GM12801 (cell line): ENCODE data around the gene BRINP2.

Experiments
- TF ChIP-seq, protein P1 (sequence below): IDR thresholded peaks from one replicate; pipeline ENCODE4 v1.5.1; 2011; ENCODE audit warnings: control low read depth; ENCODE audit not compliant: insufficient read length; ENCODE audit errors: extremely low read depth

Gene BRINP2

DNA sequence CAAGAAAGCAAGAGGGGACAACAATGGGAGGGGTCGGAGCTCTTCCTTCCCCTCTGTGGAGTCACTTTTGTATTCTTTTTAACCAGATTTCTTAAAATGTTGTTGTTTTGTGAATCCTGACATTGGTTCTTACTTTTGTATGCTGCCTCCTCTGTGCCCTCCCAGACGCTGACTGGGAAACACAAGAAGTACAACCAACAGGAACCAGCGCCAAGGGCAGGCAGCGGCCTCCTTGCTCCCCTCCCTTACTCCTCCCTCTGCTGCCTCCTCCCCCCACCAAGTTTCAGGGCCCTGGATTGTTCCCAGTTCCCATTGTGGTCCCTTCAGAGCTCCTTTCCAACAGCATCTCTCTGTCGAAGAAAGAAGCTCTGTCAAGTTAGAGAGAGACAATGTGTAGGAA, 111.1 kb downstream of the BRINP2 start:
- TF ChIP-seq, protein P1, sequence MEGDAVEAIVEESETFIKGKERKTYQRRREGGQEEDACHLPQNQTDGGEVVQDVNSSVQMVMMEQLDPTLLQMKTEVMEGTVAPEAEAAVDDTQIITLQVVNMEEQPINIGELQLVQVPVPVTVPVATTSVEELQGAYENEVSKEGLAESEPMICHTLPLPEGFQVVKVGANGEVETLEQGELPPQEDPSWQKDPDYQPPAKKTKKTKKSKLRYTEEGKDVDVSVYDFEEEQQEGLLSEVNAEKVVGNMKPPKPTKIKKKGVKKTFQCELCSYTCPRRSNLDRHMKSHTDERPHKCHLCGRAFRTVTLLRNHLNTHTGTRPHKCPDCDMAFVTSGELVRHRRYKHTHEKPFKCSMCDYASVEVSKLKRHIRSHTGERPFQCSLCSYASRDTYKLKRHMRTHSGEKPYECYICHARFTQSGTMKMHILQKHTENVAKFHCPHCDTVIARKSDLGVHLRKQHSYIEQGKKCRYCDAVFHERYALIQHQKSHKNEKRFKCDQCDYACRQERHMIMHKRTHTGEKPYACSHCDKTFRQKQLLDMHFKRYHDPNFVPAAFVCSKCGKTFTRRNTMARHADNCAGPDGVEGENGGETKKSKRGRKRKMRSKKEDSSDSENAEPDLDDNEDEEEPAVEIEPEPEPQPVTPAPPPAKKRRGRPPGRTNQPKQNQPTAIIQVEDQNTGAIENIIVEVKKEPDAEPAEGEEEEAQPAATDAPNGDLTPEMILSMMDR: no peak

DNA sequence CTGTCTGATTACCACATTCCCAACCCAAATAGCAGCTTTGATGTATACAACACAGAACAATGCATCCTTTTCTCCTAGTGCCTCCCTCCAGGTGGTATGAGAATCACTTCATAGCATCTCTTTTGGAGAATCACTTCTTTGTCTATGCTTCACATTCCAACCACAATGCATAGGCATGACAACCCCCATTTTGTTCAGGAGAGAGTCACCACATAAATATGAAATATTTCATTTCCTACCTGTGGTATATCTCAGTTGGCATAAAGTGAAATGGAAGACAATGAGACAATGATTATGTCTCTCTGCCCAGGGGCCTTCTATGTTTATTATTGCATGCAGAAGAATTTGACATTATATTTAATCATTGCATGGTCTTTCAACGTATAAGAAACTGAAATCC, 112.2 kb downstream of the BRINP2 start:
- TF ChIP-seq, protein P1: no peak

DNA sequence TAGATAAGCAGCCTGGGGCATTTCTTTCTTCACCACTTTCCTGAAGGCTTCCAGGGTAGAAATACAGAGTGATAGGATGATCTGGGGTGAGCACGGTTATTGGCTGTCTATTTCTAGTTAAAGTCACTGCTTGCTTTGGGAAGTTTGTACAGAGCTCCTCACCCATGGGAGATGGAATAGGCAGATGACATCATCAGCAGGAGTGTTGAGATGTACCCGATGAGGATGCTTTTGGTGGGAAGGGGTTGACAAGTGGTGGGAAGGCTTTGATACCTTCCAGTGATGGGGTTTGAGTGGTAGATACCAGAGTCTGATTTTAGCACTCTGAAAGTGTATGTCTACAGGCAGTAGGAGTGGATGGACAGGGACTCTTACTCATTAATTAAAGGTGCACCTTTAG, 112.6 kb downstream of the BRINP2 start:
- TF ChIP-seq, protein P1: no peak

DNA sequence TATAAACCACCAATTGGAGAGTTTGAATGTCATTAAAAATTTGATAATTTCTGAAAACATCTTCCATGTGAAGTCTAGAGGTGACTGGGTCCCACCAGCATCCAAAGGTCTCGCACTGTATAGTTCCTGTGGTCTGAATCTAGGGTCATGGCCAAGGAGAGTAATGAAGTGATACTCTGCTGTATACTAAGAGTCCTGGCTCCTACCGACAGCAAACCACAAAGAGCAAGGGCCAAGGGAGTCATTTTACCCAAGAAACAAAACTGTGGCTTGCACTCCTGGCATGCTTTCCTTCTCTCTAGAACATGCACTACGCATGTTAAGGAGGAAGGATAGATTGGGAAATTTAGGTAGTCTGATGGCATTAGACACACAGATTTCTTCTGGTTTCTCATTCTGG, 115.6 kb downstream of the BRINP2 start:
- TF ChIP-seq, protein P1: no peak

DNA sequence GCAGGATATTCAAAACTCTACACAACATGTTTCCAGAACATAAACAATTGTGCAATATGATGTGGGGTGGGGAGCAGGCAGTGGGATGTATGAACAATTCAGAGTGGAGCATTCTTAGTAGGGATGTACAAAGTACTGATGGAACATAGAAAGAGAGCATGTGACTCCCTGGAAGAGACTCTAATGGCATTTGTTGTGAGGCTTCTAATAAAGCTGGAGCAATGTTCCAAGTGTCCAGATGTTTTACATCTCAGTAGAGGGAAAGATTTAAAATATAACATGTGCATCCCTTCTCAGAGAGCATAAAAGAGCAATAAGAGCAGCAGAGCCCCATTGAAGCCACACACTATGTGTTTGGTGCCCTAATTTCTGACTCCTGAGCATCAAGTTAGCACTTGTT, 116.5 kb downstream of the BRINP2 start:
- TF ChIP-seq, protein P1: no peak

DNA sequence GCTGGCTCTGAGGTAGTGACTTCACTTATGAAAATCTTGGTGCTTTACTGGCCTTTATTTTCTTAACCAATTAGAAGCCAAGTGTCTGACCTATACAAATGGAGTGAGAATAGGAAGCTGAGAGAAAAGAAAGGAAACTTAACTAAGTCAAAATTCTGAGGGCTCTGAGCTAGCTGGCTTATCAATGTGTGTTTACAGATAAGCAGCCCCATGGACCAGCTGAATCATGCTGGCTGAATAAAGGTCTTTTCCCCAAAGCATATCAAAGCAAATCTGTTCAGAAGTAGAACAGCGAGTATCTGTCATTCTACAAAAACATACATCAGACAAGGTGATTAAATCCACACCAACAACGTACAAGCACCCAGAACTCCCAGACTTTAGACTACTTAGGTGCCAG, 117.2 kb downstream of the BRINP2 start:
- TF ChIP-seq, protein P1: no peak

DNA sequence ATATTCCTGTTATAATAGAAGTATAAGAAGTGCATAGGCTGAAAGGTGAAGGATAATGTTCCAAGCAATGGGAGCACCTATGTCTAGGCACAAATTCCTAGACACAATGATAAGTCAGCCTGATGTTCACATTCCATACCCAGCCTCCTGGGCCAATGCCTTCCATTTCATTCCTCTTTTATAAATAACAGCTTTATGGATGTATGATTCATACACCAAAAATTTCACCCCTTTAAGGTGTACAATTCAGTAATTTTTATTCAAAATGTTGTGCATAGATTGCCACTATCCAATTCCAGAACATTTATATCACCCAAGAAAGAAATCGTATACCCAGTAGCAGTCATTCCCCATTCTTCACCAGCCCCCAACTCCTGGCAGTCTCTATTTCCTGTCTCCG, 118.8 kb downstream of the BRINP2 start:
- TF ChIP-seq, protein P1: no peak

DNA sequence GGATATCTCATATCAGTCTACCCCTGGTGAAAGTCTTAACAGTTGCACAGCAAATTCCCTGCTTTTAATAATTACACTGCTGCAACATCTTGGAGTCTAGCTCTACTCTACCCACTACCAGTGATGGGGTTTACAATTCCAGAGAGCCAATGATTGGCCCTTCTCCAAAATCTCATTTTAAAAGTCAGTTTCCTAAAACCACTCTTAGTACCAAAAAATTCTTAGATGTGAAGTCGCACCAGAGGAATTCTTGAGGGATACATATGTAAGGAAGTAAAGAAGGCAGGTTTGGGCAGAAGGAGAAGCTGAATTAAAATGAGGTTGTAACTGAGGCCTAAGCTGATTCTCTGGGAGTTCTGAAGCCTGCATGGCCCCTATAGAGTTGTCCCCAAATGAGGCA, 129.7 kb downstream of the BRINP2 start:
- TF ChIP-seq, protein P1: no peak
